Testis (tissue), 3 donors: ENCODE data around the gene TBCC. TPM values are rescaled to one million over a fixed set of nuclear protein-coding genes. Genes with fewer than 3 reads are reported as not detected.

ENCODE experiments used
- DNase-seq: peaks from one replicate; pipeline ENCODE4 v3.0.0-alpha.2; 2019
- H3K27ac ChIP-seq, 2 donors: fragments of 200-600 bp; sonication (generic); one replicate each; pipeline ENCODE4 v1.5.1; 2019
- H3K27me3 ChIP-seq: fragments of 200-600 bp; sonication (generic); one replicate; pipeline ENCODE4 v1.5.1; 2019
- H3K36me3 ChIP-seq: fragments of 200-600 bp; sonication (generic); one replicate; pipeline ENCODE4 v1.5.1; 2017; ENCODE audit warnings: low read depth; ENCODE audit errors: missing control alignments
- H3K4me1 ChIP-seq: fragments of 200-600 bp; sonication (generic); one replicate; pipeline ENCODE4 v1.5.1; 2019
- H3K4me3 ChIP-seq, 2 donors: fragments of 200-600 bp; sonication (generic); one replicate each; pipeline ENCODE4 v1.5.1; 2017 to 2019
- H3K9me3 ChIP-seq: fragments of 200-600 bp; sonication (generic); one replicate; pipeline ENCODE4 v1.5.1; 2017
- POLR2A ChIP-seq: fragments of 450-650 bp; IDR thresholded peaks from one replicate; pipeline ENCODE4 v1.6.1; 2017; ENCODE audit warnings: antibody characterized with exemption, mild to moderate bottlenecking, moderate library complexity
- WGBS, 2 donors: methylation state at CpG; one replicate each; pipeline ENCODE4 v1.1.5; 2018; 5-methylcytosine and 5-hydroxymethylcytosine counted together
- intact Hi-C: fragments of 100-400 bp; cut with DNase I; formaldehyde crosslinking; loops from one replicate; pipeline ENCODE4 v1.15.1; 2023; ENCODE audit warnings: low total_unique reads
- polyA plus RNA-seq: library from polyadenylated mRNA; stranded (reverse); fragments of 350-450 nt; fragmentation: Illumina TruSeq; extraction: RNeasy Lipid Tissue Mini Kit (QIAGEN cat#74804); gene quantifications from one replicate; pipeline ENCODE4 v1.2.3, GENCODE V29; 2014; ENCODE audit warnings: low read depth, low replicate concordance; ENCODE audit not compliant: insufficient read depth
- total RNA-seq, 2 donors: library from RNA; depleted of rRNA; stranded (reverse); fragments of >200 nt; gene quantifications; one replicate each; pipeline ENCODE4 v1.2.3, GENCODE V29; 2016
- TF ChIP-seq, protein P1 (sequence below), 3 experiments: fragments of 450-650 bp in 2 of 3; fragments of 200-600 bp in 1 of 3; sonication (generic) in 1 of 3; IDR thresholded peaks; one replicate each; pipeline ENCODE4 v1.5.1; 2016 to 2019; ENCODE audit warnings: antibody characterized with exemption in 3 of 3, mild to moderate bottlenecking in 2 of 3, moderate library complexity in 1 of 3

TBCC gene
- total and polyA plus RNA-seq, 3 donors from 2014 or later, result 35.0 to 52.1 (median 40.2) TPM

DNA sequence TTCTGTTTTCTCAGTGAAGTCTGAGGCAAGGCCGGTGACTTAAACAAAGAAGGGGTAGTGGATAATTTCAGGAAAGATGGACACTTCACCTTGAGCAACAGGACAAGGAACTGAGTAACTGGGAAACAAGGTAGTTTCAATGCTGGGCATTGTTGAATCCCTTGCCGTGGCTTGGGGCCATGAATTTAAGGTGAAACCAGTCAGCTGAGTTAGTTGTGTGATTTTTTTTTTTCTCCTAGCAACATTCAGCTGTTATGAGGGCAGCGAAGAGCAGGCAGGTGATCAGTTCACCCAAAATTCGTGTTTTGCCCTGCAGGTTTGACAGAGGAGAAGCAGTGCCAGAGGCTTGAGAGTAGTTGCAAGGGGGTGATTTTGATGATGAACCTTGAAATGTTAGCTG lies 42.8 kb upstream of the TBCC start:
- Histone ChIP-seq H3K4me3 (no peak overlapping the region), H3K27ac (no peak overlapping the region), H3K27me3 (no peaks in the 10 kb centered on the region), H3K4me1 (peaks cover 40% of the 10 kb centered on the region), H3K36me3 (no peaks in the 10 kb centered on the region), H3K9me3 (no peaks in the 10 kb centered on the region)
- TF ChIP-seq POLR2A, result no peak
- TF ChIP-seq, protein P1, sequence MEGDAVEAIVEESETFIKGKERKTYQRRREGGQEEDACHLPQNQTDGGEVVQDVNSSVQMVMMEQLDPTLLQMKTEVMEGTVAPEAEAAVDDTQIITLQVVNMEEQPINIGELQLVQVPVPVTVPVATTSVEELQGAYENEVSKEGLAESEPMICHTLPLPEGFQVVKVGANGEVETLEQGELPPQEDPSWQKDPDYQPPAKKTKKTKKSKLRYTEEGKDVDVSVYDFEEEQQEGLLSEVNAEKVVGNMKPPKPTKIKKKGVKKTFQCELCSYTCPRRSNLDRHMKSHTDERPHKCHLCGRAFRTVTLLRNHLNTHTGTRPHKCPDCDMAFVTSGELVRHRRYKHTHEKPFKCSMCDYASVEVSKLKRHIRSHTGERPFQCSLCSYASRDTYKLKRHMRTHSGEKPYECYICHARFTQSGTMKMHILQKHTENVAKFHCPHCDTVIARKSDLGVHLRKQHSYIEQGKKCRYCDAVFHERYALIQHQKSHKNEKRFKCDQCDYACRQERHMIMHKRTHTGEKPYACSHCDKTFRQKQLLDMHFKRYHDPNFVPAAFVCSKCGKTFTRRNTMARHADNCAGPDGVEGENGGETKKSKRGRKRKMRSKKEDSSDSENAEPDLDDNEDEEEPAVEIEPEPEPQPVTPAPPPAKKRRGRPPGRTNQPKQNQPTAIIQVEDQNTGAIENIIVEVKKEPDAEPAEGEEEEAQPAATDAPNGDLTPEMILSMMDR (IDR thresholded peaks at IDR 0.05), result no peak
- DNase-seq, result no peak
- WGBS, 2 donors, result 71 to 86% methylated on average over 4 of the region's 4 CpGs
- intact Hi-C loops, result no loop called here

DNA sequence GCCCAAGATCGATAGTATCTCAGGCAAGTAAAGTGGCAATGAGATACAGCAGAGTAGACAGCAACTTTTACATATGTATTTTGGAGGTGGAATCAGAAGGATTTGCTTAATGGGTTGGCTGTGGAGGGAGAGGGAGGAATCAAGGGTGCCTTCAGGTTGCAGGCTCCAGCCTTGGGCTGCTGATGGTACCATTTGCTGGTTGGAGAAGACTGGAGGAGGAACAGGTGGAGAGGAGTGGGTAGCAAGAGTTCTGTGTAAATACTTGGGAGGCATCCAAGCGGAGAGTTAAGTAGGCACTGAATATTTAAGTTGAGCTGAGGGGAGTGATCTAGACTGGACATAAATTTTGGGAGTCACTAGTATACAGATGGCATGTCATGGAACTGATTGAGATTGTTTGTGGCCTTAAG lies 41.2 kb upstream of the TBCC start:
- WGBS, 2 donors, result 59 to 80% methylated on average over 2 of the region's 2 CpGs
- intact Hi-C loops, result no loop called here
- TF ChIP-seq, protein P1 (IDR thresholded peaks at IDR 0.05), result no peak
- TF ChIP-seq POLR2A, result no peak
- H3K9me3 ChIP-seq, result no peaks in the 10 kb centered on the region
- H3K27ac ChIP-seq, result no peak overlapping the region
- H3K4me3 ChIP-seq, result no peak overlapping the region
- DNase-seq, result no peak
- H3K27me3 ChIP-seq, result no peaks in the 10 kb centered on the region
- H3K36me3 ChIP-seq, result no peaks in the 10 kb centered on the region
- H3K4me1 ChIP-seq, result peaks cover 40% of the 10 kb centered on the region

DNA sequence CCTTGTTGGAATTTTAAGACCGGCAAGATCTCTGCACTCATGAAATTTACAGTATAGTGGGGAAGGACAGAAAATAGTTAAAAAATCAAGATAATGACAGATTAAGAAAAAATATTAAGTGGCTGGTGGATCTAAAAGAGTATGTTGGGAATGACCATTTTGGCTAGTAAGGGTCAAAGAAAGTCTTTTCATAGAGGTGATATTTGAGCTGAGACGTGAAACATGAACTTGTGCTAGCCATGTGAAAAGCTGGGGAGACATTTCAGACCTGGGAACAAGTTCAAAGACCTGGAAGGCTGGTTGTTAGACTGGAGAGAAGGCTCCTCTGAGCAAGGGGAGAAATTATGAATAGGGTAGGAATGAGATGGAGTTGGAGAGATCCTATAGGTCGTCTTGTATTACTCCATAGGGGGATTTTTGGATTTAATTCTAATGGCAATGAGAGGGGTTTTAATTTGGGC lies 40.7 kb upstream of the TBCC start:
- H3K4me1 ChIP-seq, result peaks cover 40% of the 10 kb centered on the region
- H3K27me3 ChIP-seq, result no peaks in the 10 kb centered on the region
- peak overlapping the region in 1 of 2 donors; percentile 47 for H3K27ac ChIP-seq
- intact Hi-C loops, result no loop called here
- DNase-seq, result no peak
- 46 to 53% methylated on average over 3 of the region's 3 CpGs for WGBS, 2 donors
- no peak for TF ChIP-seq POLR2A
- TF ChIP-seq, protein P1 (IDR thresholded peaks at IDR 0.05), result no peak
- no peak overlapping the region for H3K4me3 ChIP-seq
- no peaks in the 10 kb centered on the region for H3K9me3 ChIP-seq
- no peaks in the 10 kb centered on the region for H3K36me3 ChIP-seq

DNA sequence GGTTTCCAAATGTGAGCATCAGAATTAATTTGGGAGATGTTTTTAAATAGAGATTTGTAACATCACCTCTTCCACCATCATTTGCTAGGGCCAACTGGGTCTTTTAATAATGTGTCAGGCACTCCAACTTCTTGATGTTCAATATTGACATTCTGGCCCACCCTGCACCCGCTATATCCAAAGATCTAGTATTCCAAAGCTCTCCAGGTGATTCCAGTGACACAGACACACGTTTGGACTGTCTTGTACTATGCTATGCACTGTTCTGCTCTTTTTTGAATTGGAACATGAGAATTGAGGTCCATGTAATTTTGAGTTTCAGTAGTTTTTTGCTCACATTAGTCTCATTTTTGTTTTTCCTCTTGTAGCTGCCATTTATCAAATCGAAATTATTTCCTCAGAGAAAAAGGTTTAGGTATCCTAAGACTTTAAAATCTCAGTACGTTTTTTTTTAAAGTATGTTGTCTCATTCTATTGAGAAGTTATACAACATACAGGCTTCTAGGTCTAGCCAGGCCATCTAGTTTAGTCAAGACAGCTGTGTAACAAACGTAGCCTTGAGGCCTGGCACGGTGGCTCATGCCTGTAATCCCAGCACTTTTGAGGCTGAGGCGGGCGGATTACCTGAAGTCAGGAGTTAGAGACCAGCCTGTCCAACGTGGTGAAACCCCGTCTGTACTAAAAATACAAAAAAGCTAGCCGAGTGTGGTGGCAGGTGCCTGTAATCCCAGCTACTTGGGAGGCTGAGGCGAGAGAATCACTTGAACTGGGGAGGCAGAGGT lies 39.0 kb upstream of the TBCC start:
- WGBS, 2 donors, result 31 to 38% methylated on average over 11 to 12 of the region's 12 CpGs
- Histone ChIP-seq H3K27ac (peak overlapping the region; percentile 98 to 100), H3K36me3 (no peaks in the 10 kb centered on the region), H3K4me1 (peaks cover 30% of the 10 kb centered on the region), H3K27me3 (no peaks in the 10 kb centered on the region), H3K9me3 (no peaks in the 10 kb centered on the region), H3K4me3 (peak overlapping the region; percentile 95 to 97)
- TF ChIP-seq POLR2A, result no peak
- TF ChIP-seq, protein P1 (IDR thresholded peaks at IDR 0.05), result no peak
- DNase-seq, result no peak
- intact Hi-C loops, result loop anchor here (5.0 kb wide), 1 partner anchor 38 kb away; the partner anchor contains the start of gene TBCC
